B cell (primary cell): ENCODE results near the gene CRYM. TPM values are rescaled to one million over a fixed set of nuclear protein-coding genes. Genes with fewer than 3 reads are reported as not detected.

Source experiments
- ATAC-seq: fragments of 200-7000 bp; cut with Tn5 transposase; one replicate; pipeline ENCODE4 v1.10.0; 2021; ENCODE audit warnings: low read depth, mild to moderate bottlenecking, moderate number of reproducible peaks, moderate library complexity
- CTCF ChIA-PET: fragments of 350-600 bp; sonication (Branson Sonifier 250); formaldehyde crosslinking; loops from one replicate; lab custom pipeline; 2021; ENCODE audit warnings: antibody characterized with exemption, inconsistent platforms; lab: Charles Lee
- POLR2A ChIA-PET: fragments of 350-600 bp; sonication (Branson Sonifier 250); formaldehyde crosslinking; loops from one replicate; lab custom pipeline; 2021; ENCODE audit warnings: antibody characterized with exemption; lab: Charles Lee
- DNase-seq: peaks from one replicate; pipeline ENCODE4 v3.0.0; 2013
- H2AFZ ChIP-seq: 2 replicates; pipeline ENCODE4 v1.6.1; 2012; ENCODE audit warnings: mild to moderate bottlenecking, low read depth, low read length; ENCODE audit not compliant: insufficient read depth, poor library complexity, severe bottlenecking
- H3K27ac ChIP-seq, 2 donors: 1 replicate in 1 of 2; 2 replicates in 1 of 2; pipeline ENCODE4 v1.5.1; 2012 to 2013; ENCODE audit warnings: low read length in 2 of 2, mild to moderate bottlenecking in 2 of 2, moderate library complexity in 1 of 2
- H3K27me3 ChIP-seq, 4 experiments: fragments of 200-600 bp in 1 of 4; sonication (generic) in 1 of 4; replicated peaks in 1 of 4; 1 replicate in 2 of 4; 2 replicates in 2 of 4; pipeline versions ENCODE4 v1.6.1 to v1.7.0; 2013 to 2016; ENCODE audit warnings: low read length in 3 of 4, mild to moderate bottlenecking in 2 of 4, mixed read lengths in 1 of 4, moderate library complexity in 1 of 4; ENCODE audit not compliant: insufficient read depth in 4 of 4, control insufficient read depth in 3 of 4; ENCODE audit errors: control extremely low read depth in 1 of 4
- H3K36me3 ChIP-seq, 2 experiments: replicated peaks in 1 of 2; 1 replicate in 1 of 2; 2 replicates in 1 of 2; pipeline versions ENCODE4 v1.6.1 to v1.7.1; 2013; ENCODE audit warnings: low read length in 1 of 2; ENCODE audit not compliant: insufficient read depth in 2 of 2, control insufficient read depth in 1 of 2; ENCODE audit errors: control extremely low read depth in 1 of 2, extremely low read depth in 1 of 2
- H3K4me1 ChIP-seq, 2 donors: fragments of 200-600 bp in 1 of 2; sonication (generic) in 1 of 2; 1 replicate in 1 of 2; 2 replicates in 1 of 2; pipeline versions ENCODE4 v1.5.1 to v1.6.1; 2013 to 2017; ENCODE audit warnings: low read length in 2 of 2; ENCODE audit not compliant: control insufficient read depth in 2 of 2, insufficient read depth in 2 of 2
- H3K4me2 ChIP-seq: replicated peaks from 2 replicates; pipeline ENCODE3; 2012; ENCODE audit warnings: mild to moderate bottlenecking, low read depth, low read length; ENCODE audit not compliant: poor library complexity, severe bottlenecking
- H3K4me3 ChIP-seq, 5 experiments: fragments of 200-600 bp in 1 of 5; sonication (generic) in 1 of 5; 1 replicate in 3 of 5; 2 replicates in 2 of 5; pipeline versions ENCODE4 v1.5.1 to v1.7.0; 2011 to 2016; ENCODE audit warnings: low read length in 4 of 5, mild to moderate bottlenecking in 4 of 5, low read depth in 2 of 5, control low read depth in 1 of 5, moderate library complexity in 1 of 5; ENCODE audit not compliant: insufficient read depth in 1 of 5; ENCODE audit errors: control extremely low read depth in 1 of 5, extremely low read depth in 1 of 5
- H3K79me2 ChIP-seq: fragments of 200-600 bp; sonication (generic); one replicate; pipeline ENCODE4 v1.6.0; 2016; ENCODE audit warnings: low read length; ENCODE audit not compliant: control insufficient read depth, insufficient read depth
- H3K9ac ChIP-seq: fragments of 200-600 bp; sonication (generic); 2 replicates; pipeline ENCODE4 v1.6.1; 2017; ENCODE audit warnings: mild to moderate bottlenecking, low read length, moderate library complexity
- H3K9me3 ChIP-seq, 3 donors: one replicate each; pipeline versions ENCODE4 v1.6.1 to v1.7.1; 2013; ENCODE audit warnings: low read length in 2 of 3; ENCODE audit not compliant: control insufficient read depth in 2 of 3, insufficient read depth in 1 of 3; ENCODE audit errors: control extremely low read depth in 1 of 3
- H4K20me1 ChIP-seq: 2 replicates; pipeline ENCODE4 v1.6.0; 2012; ENCODE audit warnings: mild to moderate bottlenecking, low read length; ENCODE audit not compliant: insufficient read depth, control insufficient read depth, poor library complexity, severe bottlenecking
- H3K27ac Mint-ChIP-seq: one replicate; pipeline ENCODE4 v1.8.0; 2021; ENCODE audit warnings: mixed read lengths
- H3K27me3 Mint-ChIP-seq: one replicate; pipeline ENCODE4 v1.8.0; 2021; ENCODE audit warnings: mixed read lengths
- H3K4me1 Mint-ChIP-seq: one replicate; pipeline ENCODE4 v1.8.0; 2021; ENCODE audit warnings: mixed read lengths
- H3K4me3 Mint-ChIP-seq: one replicate; pipeline ENCODE4 v1.8.0; 2021; ENCODE audit warnings: mixed read lengths
- H3K9me3 Mint-ChIP-seq: one replicate; pipeline ENCODE4 v1.8.0; 2022; ENCODE audit warnings: mixed read lengths; ENCODE audit not compliant: insufficient read depth
- EZH2 ChIP-seq: IDR thresholded peaks from 2 replicates; pipeline ENCODE4 v1.6.1; 2012; ENCODE audit warnings: borderline replicate concordance, low read depth, mild to moderate bottlenecking, moderate library complexity, low read length; ENCODE audit not compliant: insufficient read depth, poor library complexity, severe bottlenecking
- WGBS: methylation state at CpG from one replicate; pipeline ENCODE4 v1.1.5; 2013; ENCODE audit warnings: missing lambda C conversion rate; ENCODE audit not compliant: insufficient coverage; 5-methylcytosine and 5-hydroxymethylcytosine counted together
- intact Hi-C: fragments of 100-400 bp; cut with micrococcal nuclease; formaldehyde crosslinking; loops from one replicate; pipeline ENCODE4 v1.10.0; 2022
- polyA plus RNA-seq: library from polyadenylated mRNA; depleted of rRNA; stranded (reverse); fragments of >200 nt; gene quantifications from 2 replicates; pipeline ENCODE4 v1.2.3, GENCODE V29; 2012
- total RNA-seq, 2 donors: library from RNA; stranded (reverse); fragments of 120-200 nt in 1 of 2; gene quantifications; 1 replicate in 1 of 2; 2 replicates in 1 of 2; pipeline versions ENCODE4 v1.2.3 to v1.2.4, GENCODE V29; 2013 to 2022
- TF ChIP-seq, protein P1 (sequence below): fragments of 200-600 bp; IDR thresholded peaks from one replicate; pipeline ENCODE4 v1.8.0; 2022; ENCODE audit warnings: antibody characterized with exemption, mild to moderate bottlenecking

The CRYM gene
- total and polyA plus RNA-seq, 2 donors (not counting 1 experiment from before 2014, with no cell fraction given): 3.3 to 8.2 TPM

DNA sequence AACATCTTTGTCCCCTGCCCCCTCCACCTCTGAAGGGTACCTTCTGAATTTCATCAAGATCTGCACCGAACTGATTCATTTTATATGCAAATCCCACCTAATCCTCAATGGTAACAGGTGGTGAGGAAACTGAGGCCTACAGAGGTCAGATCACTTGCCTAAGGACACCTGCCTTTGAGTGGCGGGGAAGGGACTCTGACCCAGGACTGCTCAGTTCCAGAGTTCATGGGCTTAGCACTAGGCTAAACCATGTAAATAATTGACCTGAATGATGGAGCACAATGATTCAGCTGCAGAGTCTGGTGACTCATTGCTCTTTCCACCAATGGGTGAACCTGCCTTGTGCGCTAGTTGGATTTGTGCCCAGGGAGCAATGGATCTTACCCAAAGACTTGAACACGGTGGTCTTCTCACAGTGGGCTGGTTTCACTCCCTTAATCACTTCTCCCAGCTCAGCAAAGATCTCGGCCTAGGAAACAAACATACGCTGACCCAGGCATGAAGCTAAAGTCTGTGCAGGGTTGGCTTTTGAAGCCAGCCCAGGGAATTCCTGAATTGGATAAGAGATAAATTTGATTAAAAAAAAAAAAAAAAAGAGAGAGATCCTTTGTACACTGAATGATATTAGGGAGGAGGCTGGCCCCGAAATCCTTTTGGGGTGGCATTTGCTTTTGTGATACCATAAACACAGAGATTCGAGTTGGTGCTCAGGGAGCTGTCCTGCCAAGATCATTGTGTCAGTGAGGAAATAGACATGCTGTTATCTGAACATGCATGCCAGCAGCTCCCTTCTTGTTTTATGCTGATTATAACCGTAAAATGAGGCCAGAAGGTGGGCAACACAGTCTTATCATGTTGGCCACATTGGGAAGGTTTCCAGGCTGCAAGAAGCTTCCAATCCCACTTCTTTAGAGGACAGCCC is 17.0 kb downstream of the CRYM start:
- no peak for TF ChIP-seq EZH2
- TF ChIP-seq, protein P1, sequence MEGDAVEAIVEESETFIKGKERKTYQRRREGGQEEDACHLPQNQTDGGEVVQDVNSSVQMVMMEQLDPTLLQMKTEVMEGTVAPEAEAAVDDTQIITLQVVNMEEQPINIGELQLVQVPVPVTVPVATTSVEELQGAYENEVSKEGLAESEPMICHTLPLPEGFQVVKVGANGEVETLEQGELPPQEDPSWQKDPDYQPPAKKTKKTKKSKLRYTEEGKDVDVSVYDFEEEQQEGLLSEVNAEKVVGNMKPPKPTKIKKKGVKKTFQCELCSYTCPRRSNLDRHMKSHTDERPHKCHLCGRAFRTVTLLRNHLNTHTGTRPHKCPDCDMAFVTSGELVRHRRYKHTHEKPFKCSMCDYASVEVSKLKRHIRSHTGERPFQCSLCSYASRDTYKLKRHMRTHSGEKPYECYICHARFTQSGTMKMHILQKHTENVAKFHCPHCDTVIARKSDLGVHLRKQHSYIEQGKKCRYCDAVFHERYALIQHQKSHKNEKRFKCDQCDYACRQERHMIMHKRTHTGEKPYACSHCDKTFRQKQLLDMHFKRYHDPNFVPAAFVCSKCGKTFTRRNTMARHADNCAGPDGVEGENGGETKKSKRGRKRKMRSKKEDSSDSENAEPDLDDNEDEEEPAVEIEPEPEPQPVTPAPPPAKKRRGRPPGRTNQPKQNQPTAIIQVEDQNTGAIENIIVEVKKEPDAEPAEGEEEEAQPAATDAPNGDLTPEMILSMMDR: no peak
- H3K9me3 Mint-ChIP-seq: no peaks in the 10 kb centered on the region
- no peak overlapping the region for H3K27ac ChIP-seq
- no peak overlapping the region for H3K4me3 ChIP-seq
- intact Hi-C loops: no loop called here
- peaks cover 32% of the 10 kb centered on the region for H3K4me1 Mint-ChIP-seq
- peaks cover 30 to 32% of the 10 kb centered on the region in 2 donors for H3K4me1 ChIP-seq
- peaks cover 0 to 9% (median 3%) of the 10 kb centered on the region in 4 experiments for H3K27me3 ChIP-seq
- H4K20me1 ChIP-seq: no peaks in the 10 kb centered on the region
- ChIA-PET CTCF (interaction anchor here (0.9 to 1.3 kb wide), 3 partner anchors 16 to 73 kb away, joined by 3 to 6 read pairs (median 4); no protein-coding TSS in a partner anchor), POLR2A (interaction anchor here (0.7 kb wide), 1 partner anchor 16 kb away, joined by 4 read pairs; no protein-coding TSS in a partner anchor)
- H3K27ac Mint-ChIP-seq: no peak overlapping the region
- WGBS: 97% methylated on average over 5 of the region's 9 CpGs
- no peak overlapping the region for H3K4me2 ChIP-seq
- H3K36me3 ChIP-seq: no peaks in the 10 kb centered on the region
- no peak overlapping the region for H3K9ac ChIP-seq
- H3K4me3 Mint-ChIP-seq: no peak overlapping the region
- H3K27me3 Mint-ChIP-seq: peaks cover 17% of the 10 kb centered on the region
- no peak overlapping the region for H2AFZ ChIP-seq
- H3K79me2 ChIP-seq: peaks cover 5% of the 10 kb centered on the region
- ATAC-seq (no peak), DNase-seq (no peak)
- H3K9me3 ChIP-seq: no peaks in the 10 kb centered on the region

DNA sequence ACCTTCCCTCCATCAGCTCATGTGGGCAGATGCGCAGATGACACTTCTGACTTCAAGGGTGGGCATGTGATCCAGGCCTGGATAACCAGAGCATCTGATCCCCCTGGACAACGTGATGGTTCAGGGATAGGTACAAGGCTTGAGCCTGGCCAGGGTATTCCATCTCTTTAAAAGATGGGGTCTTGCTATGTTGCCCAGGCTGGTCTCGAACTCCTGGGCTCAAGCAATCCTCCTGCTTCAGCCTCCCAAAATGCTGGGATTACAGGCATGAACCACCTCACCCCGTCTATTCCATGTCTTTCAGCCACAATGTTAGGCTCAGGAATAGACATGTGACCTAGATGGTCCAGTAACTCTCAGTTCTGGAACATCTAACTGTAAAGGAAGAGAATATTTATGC is 20.8 kb downstream of the CRYM start:
- Mint-ChIP-seq H3K27ac (no peak overlapping the region), H3K4me3 (no peak overlapping the region), H3K4me1 (peaks cover 5% of the 10 kb centered on the region), H3K27me3 (peaks cover 31% of the 10 kb centered on the region), H3K9me3 (no peaks in the 10 kb centered on the region)
- Histone ChIP-seq H3K9ac (no peak overlapping the region), H3K27ac (no peak overlapping the region), H3K79me2 (no peaks in the 10 kb centered on the region), H2AFZ (no peak overlapping the region), H3K27me3 (peaks cover 0 to 9% (median 1%) of the 10 kb centered on the region in 4 experiments), H4K20me1 (no peaks in the 10 kb centered on the region), H3K36me3 (no peaks in the 10 kb centered on the region), H3K4me3 (no peak overlapping the region), H3K4me1 (no peaks in the 10 kb centered on the region), H3K4me2 (no peak overlapping the region), H3K9me3 (no peaks in the 10 kb centered on the region)
- ChIA-PET CTCF (no interaction called here), POLR2A (no interaction called here)
- WGBS: 80% methylated on average over 2 of the region's 4 CpGs
- intact Hi-C loops: no loop called here
- DNase-seq (no peak), ATAC-seq (no peak)
- TF ChIP-seq, protein P1: no peak
- TF ChIP-seq EZH2: no peak
